ENCODE results near the gene NEK10. TPM values are rescaled to one million over a fixed set of nuclear protein-coding genes. Genes with fewer than 3 reads are reported as not detected.

NEK10 gene
- polyA plus RNA-seq, 1 experiment, result 3.0 TPM

DNA sequence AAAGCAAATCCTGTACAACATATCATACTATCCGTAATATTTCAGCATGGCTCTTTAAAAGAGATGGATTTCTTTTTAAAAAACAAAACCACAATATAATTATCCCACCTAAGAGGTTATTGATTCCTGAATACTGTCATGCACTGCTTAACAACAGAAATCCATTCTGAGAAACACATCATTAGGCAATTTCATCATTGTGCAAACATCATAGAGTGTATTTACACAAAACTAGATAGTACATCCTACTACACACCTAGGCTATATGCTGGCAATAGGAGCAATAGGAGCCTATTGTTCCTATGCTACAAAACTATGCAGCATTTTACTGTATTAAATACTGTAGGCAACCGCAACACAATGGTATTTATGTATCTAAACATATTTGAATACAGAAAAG, 242.0 kb downstream of the NEK10 start:
- H3K27ac ChIP-seq (ENCODE audit: low read depth, low read length), result no peak overlapping the region
- H3K9me3 ChIP-seq (ENCODE audit: control insufficient read depth, insufficient read depth, low read length), result no peaks in the 10 kb centered on the region
- ChIA-PET POLR2A (no interaction called here), CTCF (no interaction called here)
- H3K27me3 ChIP-seq (ENCODE audit: control insufficient read depth, insufficient read depth, low read length), result no peaks in the 10 kb centered on the region
- H3K4me3 ChIP-seq (ENCODE audit: low read depth, low read length), result no peak overlapping the region
- DNase-seq (ENCODE audit: low read depth, low spot score), result no peak
- TF ChIP-seq, protein P1, sequence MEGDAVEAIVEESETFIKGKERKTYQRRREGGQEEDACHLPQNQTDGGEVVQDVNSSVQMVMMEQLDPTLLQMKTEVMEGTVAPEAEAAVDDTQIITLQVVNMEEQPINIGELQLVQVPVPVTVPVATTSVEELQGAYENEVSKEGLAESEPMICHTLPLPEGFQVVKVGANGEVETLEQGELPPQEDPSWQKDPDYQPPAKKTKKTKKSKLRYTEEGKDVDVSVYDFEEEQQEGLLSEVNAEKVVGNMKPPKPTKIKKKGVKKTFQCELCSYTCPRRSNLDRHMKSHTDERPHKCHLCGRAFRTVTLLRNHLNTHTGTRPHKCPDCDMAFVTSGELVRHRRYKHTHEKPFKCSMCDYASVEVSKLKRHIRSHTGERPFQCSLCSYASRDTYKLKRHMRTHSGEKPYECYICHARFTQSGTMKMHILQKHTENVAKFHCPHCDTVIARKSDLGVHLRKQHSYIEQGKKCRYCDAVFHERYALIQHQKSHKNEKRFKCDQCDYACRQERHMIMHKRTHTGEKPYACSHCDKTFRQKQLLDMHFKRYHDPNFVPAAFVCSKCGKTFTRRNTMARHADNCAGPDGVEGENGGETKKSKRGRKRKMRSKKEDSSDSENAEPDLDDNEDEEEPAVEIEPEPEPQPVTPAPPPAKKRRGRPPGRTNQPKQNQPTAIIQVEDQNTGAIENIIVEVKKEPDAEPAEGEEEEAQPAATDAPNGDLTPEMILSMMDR (IDR thresholded peaks at IDR 0.05; ENCODE audit: low read depth, low read length), result no peak

DNA sequence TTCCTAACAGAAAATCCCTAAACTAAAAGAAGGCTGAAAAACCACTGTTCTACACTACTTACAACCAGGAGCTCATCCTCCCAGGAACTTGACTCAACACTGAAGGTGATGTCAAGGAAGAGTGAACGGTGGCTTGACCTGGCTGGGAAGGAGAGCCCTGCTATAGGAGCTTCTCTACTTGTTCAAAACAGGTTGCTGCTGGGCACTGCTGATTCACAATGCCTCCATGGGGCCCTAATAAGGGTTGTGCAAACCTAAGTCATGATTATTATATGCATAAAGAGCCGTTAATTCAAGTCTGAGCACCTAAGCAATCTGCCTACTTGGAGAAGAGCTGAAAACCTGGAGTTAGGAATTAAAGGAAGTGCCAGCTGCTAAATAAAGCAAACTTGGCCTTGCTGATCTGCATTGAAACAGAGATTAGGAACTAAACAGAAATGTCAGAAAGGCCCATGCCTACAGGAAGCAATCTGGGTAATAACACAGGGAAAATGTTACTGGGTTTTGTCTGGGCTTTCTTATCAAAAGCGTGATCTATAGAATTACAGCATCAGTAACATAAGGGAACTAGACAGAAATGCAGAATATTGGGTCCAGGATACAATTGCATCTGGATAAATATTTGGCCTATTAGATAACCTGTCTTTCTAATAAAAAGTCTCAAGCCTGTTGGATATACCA, 243.2 kb downstream of the NEK10 start:
- H3K9me3 ChIP-seq (ENCODE audit: control insufficient read depth, insufficient read depth, low read length), result no peaks in the 10 kb centered on the region
- no peak for DNase-seq (ENCODE audit: low read depth, low spot score)
- CTCF ChIA-PET, result interaction anchor here (0.9 to 4.0 kb wide), 2 partner anchors 8 to 127 kb away, joined by 3 to 30 read pairs; no protein-coding TSS in a partner anchor
- POLR2A ChIA-PET, result no interaction called here
- no peak overlapping the region for H3K4me3 ChIP-seq (ENCODE audit: low read depth, low read length)
- H3K27ac ChIP-seq (ENCODE audit: low read depth, low read length), result no peak overlapping the region
- TF ChIP-seq, protein P1 (IDR thresholded peaks at IDR 0.05; ENCODE audit: low read depth, low read length), result no peak
- no peaks in the 10 kb centered on the region for H3K27me3 ChIP-seq (ENCODE audit: control insufficient read depth, insufficient read depth, low read length)

DNA sequence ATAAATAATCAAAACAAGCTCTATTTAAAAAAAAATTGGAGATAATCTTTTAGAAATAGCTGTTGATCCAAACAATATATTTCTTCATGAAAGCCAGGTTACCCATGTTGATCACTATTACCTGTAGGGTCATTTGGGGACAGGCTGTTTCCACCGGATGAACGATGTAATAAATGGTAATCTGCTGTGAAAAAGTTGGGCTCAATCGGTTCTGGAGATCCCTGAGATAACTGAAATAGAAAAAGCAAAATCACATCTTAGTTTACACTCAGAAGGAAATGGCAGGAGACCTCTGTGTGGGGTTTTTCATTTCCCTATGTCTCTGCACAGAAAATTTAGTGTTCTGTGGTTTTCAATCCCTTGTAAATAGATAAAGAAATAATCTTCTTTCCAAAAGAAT, 249.5 kb downstream of the NEK10 start:
- Histone ChIP-seq H3K4me3 (ENCODE audit: low read depth, low read length) (no peak overlapping the region), H3K9me3 (ENCODE audit: control insufficient read depth, insufficient read depth, low read length) (no peaks in the 10 kb centered on the region), H3K27ac (ENCODE audit: low read depth, low read length) (no peak overlapping the region), H3K27me3 (ENCODE audit: control insufficient read depth, insufficient read depth, low read length) (no peaks in the 10 kb centered on the region)
- ChIA-PET CTCF (interaction anchor here (3.4 kb wide), 1 partner anchor 15 kb away, joined by 11 read pairs; no protein-coding TSS in a partner anchor), POLR2A (no interaction called here)
- TF ChIP-seq, protein P1 (IDR thresholded peaks at IDR 0.05; ENCODE audit: low read depth, low read length), result no peak
- no peak for DNase-seq (ENCODE audit: low read depth, low spot score)

DNA sequence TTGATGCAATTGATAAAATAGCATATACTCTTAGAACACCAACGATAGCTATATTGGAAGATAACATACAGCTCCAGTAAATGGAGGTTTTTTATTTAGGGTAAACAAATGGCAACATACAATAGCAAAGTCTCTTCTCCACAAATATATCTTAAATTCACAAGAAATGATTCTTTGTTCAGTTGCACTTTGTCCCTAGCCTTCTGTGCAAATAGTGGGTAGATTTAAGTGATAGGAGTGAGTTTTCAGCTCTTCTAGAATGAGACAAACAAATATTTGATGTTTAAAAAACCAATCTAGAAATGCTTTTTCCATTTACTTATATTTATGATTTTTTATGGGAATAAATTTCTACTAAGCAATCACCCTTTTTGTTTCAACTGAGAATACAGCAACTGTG, 253.8 kb downstream of the NEK10 start:
- no peak overlapping the region for H3K27ac ChIP-seq (ENCODE audit: low read depth, low read length)
- no peak overlapping the region for H3K4me3 ChIP-seq (ENCODE audit: low read depth, low read length)
- CTCF ChIA-PET, result interaction anchor here (1.6 kb wide), 1 partner anchor 138 kb away, joined by 5 read pairs; no protein-coding TSS in a partner anchor
- H3K27me3 ChIP-seq (ENCODE audit: control insufficient read depth, insufficient read depth, low read length), result no peaks in the 10 kb centered on the region
- DNase-seq (ENCODE audit: low read depth, low spot score), result no peak
- TF ChIP-seq, protein P1 (IDR thresholded peaks at IDR 0.05; ENCODE audit: low read depth, low read length), result no peak
- H3K9me3 ChIP-seq (ENCODE audit: control insufficient read depth, insufficient read depth, low read length), result no peaks in the 10 kb centered on the region
- POLR2A ChIA-PET, result no interaction called here

DNA sequence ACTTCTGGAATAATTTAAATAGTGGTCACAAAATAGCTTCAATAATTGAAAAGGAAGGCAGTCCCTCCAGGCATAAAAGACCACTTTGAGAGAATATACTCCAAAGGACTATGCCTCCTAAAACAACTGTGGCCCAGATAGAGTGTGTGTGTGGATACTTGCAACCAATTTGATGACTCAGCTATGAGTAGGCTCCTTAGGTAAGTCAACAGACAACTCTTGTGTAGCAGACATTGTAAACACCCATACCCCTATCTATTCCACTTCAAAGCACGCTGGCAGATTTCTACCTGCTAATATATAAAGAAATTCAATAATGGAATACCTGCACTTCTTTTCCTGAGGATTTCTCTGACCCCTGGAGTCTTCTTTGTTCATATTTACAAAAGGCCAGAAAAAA, 254.5 kb downstream of the NEK10 start:
- H3K27me3 ChIP-seq (ENCODE audit: control insufficient read depth, insufficient read depth, low read length), result no peaks in the 10 kb centered on the region
- H3K4me3 ChIP-seq (ENCODE audit: low read depth, low read length), result no peak overlapping the region
- no peak overlapping the region for H3K27ac ChIP-seq (ENCODE audit: low read depth, low read length)
- no peaks in the 10 kb centered on the region for H3K9me3 ChIP-seq (ENCODE audit: control insufficient read depth, insufficient read depth, low read length)
- ChIA-PET CTCF (interaction anchor here (1.6 kb wide), 1 partner anchor 139 kb away, joined by 5 read pairs; no protein-coding TSS in a partner anchor), POLR2A (no interaction called here)
- TF ChIP-seq, protein P1 (IDR thresholded peaks at IDR 0.05; ENCODE audit: low read depth, low read length), result no peak
- no peak for DNase-seq (ENCODE audit: low read depth, low spot score)

All from AG04450 (cell line).